H9 (cell line): ENCODE measurements around the gene SORCS2. TPM values are rescaled to one million over a fixed set of nuclear protein-coding genes. Genes with fewer than 3 reads are reported as not detected.

ENCODE experiments used
- DNase-seq: peaks from one replicate; pipeline ENCODE4 v3.0.0-alpha.2; 2017
- H2AFZ ChIP-seq: one replicate; pipeline ENCODE4 v1.6.1; 2013; ENCODE audit warnings: mild to moderate bottlenecking, low read length, control low read depth, moderate library complexity
- H2AK5ac ChIP-seq: 2 replicates; pipeline ENCODE4 v1.6.1; 2013; ENCODE audit warnings: low read length, control low read depth, mixed read lengths; ENCODE audit not compliant: insufficient read length
- H2BK120ac ChIP-seq: one replicate; pipeline ENCODE4 v1.6.1; 2013; ENCODE audit warnings: low read depth, mild to moderate bottlenecking, low read length, control low read depth, inconsistent platforms; ENCODE audit not compliant: poor library complexity, severe bottlenecking
- H2BK12ac ChIP-seq: 2 replicates; pipeline ENCODE4 v1.6.1; 2013; ENCODE audit warnings: low read length, control low read depth, mixed read lengths, low read depth; ENCODE audit not compliant: insufficient read length
- H2BK15ac ChIP-seq: 2 replicates; pipeline ENCODE4 v1.6.1; 2013; ENCODE audit warnings: low read depth, low read length, control low read depth
- H2BK20ac ChIP-seq: one replicate; pipeline ENCODE4 v1.6.1; 2013; ENCODE audit warnings: low read depth, mild to moderate bottlenecking, low read length, control low read depth, inconsistent platforms; ENCODE audit not compliant: poor library complexity, severe bottlenecking
- H2BK5ac ChIP-seq: 2 replicates; pipeline ENCODE4 v1.6.1; 2013; ENCODE audit warnings: low read length, control low read depth, mixed read lengths; ENCODE audit not compliant: insufficient read length
- H3K14ac ChIP-seq: 2 replicates; pipeline ENCODE4 v1.6.1; 2013; ENCODE audit warnings: low read length, control low read depth; ENCODE audit not compliant: insufficient read depth
- H3K18ac ChIP-seq: 2 replicates; pipeline ENCODE4 v1.6.1; 2013; ENCODE audit warnings: low read depth, mild to moderate bottlenecking, mixed read lengths, low read length, control low read depth; ENCODE audit not compliant: insufficient read length
- H3K23ac ChIP-seq: 2 replicates; pipeline ENCODE4 v1.6.1; 2013; ENCODE audit warnings: low read length, control low read depth, mixed read lengths, low read depth; ENCODE audit not compliant: insufficient read length
- H3K23me2 ChIP-seq: 2 replicates; pipeline ENCODE4 v1.6.1; 2013; ENCODE audit warnings: low read depth, mild to moderate bottlenecking, mixed read lengths, low read length, control low read depth; ENCODE audit not compliant: insufficient read length, poor library complexity, severe bottlenecking
- H3K27ac ChIP-seq: 2 replicates; pipeline ENCODE4 v1.5.1; 2013; ENCODE audit warnings: low read length, control low read depth, mixed read lengths, low read depth; ENCODE audit not compliant: insufficient read length
- H3K27me3 ChIP-seq: 2 replicates; pipeline ENCODE4 v1.6.1; 2013; ENCODE audit warnings: low read length, control low read depth, inconsistent platforms; ENCODE audit not compliant: insufficient read depth
- H3K4ac ChIP-seq: 2 replicates; pipeline ENCODE4 v1.6.1; 2013; ENCODE audit warnings: low read depth, mild to moderate bottlenecking, control low read depth, inconsistent platforms, low read length, moderate library complexity
- H3K4me1 ChIP-seq: 2 replicates; pipeline ENCODE4 v1.6.1; 2013; ENCODE audit warnings: low read length, control low read depth, inconsistent platforms; ENCODE audit not compliant: insufficient read depth
- H3K4me2 ChIP-seq: 2 replicates; pipeline ENCODE4 v1.6.1; 2013; ENCODE audit warnings: low read length, control low read depth, mixed read lengths; ENCODE audit not compliant: insufficient read length, insufficient read depth
- H3K56ac ChIP-seq: 2 replicates; pipeline ENCODE4 v1.6.1; 2013; ENCODE audit warnings: low read depth, mild to moderate bottlenecking, mixed read lengths, low read length, control low read depth; ENCODE audit not compliant: insufficient read length
- H3K79me1 ChIP-seq: 2 replicates; pipeline ENCODE4 v1.6.1; 2013; ENCODE audit warnings: low read depth, mild to moderate bottlenecking, moderate library complexity, low read length, control low read depth, inconsistent platforms; ENCODE audit not compliant: insufficient read depth, poor library complexity, severe bottlenecking
- H3K79me2 ChIP-seq: 2 replicates; pipeline ENCODE4 v1.6.1; 2013; ENCODE audit warnings: low read length, control low read depth, inconsistent platforms; ENCODE audit not compliant: insufficient read depth
- H3K9ac ChIP-seq: 2 replicates; pipeline ENCODE4 v1.6.1; 2013; ENCODE audit warnings: low read length, control low read depth, mixed read lengths; ENCODE audit not compliant: insufficient read length; ENCODE audit errors: extremely low read depth
- H3K9me3 ChIP-seq: one replicate; pipeline ENCODE4 v1.6.1; 2013; ENCODE audit warnings: low read depth, low read length, inconsistent platforms; ENCODE audit not compliant: control insufficient read depth
- H3T11ph ChIP-seq: one replicate; pipeline ENCODE4 v1.6.1; 2013; ENCODE audit warnings: mild to moderate bottlenecking, low read length, control low read depth, inconsistent platforms
- H4K20me1 ChIP-seq: one replicate; pipeline ENCODE4 v1.6.1; 2013; ENCODE audit not compliant: control insufficient read depth, insufficient read length, insufficient read depth
- H4K5ac ChIP-seq: 2 replicates; pipeline ENCODE4 v1.6.1; 2013; ENCODE audit warnings: low read depth, mild to moderate bottlenecking, mixed read lengths, low read length, control low read depth; ENCODE audit not compliant: insufficient read length
- H4K8ac ChIP-seq: replicated peaks from 2 replicates; pipeline ENCODE4 v1.6.1; 2013; ENCODE audit warnings: low read length, control low read depth, mixed read lengths, low read depth; ENCODE audit not compliant: insufficient read length
- H4K91ac ChIP-seq: 2 replicates; pipeline ENCODE4 v1.6.1; 2013; ENCODE audit warnings: low read depth, mild to moderate bottlenecking, moderate library complexity, mixed read lengths, low read length, control low read depth; ENCODE audit not compliant: insufficient read length
- H3K27ac Mint-ChIP-seq, 3 experiments: 2 replicates in 2 of 3; 3 replicates in 1 of 3; pipeline ENCODE4 v1.8.0; 2020 to 2021; ENCODE audit warnings: mixed read lengths in 3 of 3, mild to moderate bottlenecking in 1 of 3, moderate library complexity in 1 of 3
- H3K27me3 Mint-ChIP-seq: 2 replicates; pipeline ENCODE4 v1.8.0; 2021; ENCODE audit warnings: low read depth, mild to moderate bottlenecking, moderate library complexity, mixed read lengths
- H3K36me3 Mint-ChIP-seq, 3 experiments: 2 replicates in 2 of 3; 3 replicates in 1 of 3; pipeline ENCODE4 v1.8.0; 2020 to 2021; ENCODE audit warnings: low read depth in 3 of 3, mixed read lengths in 3 of 3; ENCODE audit not compliant: insufficient read depth in 1 of 3
- H3K4me1 Mint-ChIP-seq, 2 experiments: 2 replicates each; pipeline ENCODE4 v1.8.0; 2020; ENCODE audit warnings: mixed read lengths in 2 of 2
- H3K4me3 Mint-ChIP-seq, 2 experiments: 2 replicates in 1 of 2; 3 replicates in 1 of 2; pipeline ENCODE4 v1.8.0; 2020 to 2021; ENCODE audit warnings: mild to moderate bottlenecking in 2 of 2, mixed read lengths in 2 of 2, moderate library complexity in 1 of 2
- H3K9me3 Mint-ChIP-seq, 2 experiments: 2 replicates in 1 of 2; 3 replicates in 1 of 2; pipeline ENCODE4 v1.8.0; 2020; ENCODE audit warnings: mild to moderate bottlenecking in 2 of 2, mixed read lengths in 2 of 2, moderate library complexity in 1 of 2
- WGBS: extraction: QIAGEN DNeasy Blood & Tissue Kit; methylation state at CpG from one replicate; pipeline ENCODE4 v1.1.7; 2013; ENCODE audit warnings: missing lambda C conversion rate, low lambda C conversion rate, mixed read lengths; ENCODE audit not compliant: insufficient read length; ENCODE audit errors: extremely low coverage; 5-methylcytosine and 5-hydroxymethylcytosine counted together
- total RNA-seq: library from RNA; stranded (reverse); gene quantifications from 2 replicates; pipeline ENCODE4 v1.2.1, GENCODE V29; 2021
- TF ChIP-seq, protein P1 (sequence below): fragments of 200-600 bp; sonication (generic); conservative IDR thresholded peaks from 3 replicates; pipeline ENCODE4 v1.8.0; 2021; ENCODE audit warnings: antibody characterized with exemption, mild to moderate bottlenecking

Gene SORCS2
- total RNA-seq, 1 experiment from 2014 or later: 0.57 TPM

DNA sequence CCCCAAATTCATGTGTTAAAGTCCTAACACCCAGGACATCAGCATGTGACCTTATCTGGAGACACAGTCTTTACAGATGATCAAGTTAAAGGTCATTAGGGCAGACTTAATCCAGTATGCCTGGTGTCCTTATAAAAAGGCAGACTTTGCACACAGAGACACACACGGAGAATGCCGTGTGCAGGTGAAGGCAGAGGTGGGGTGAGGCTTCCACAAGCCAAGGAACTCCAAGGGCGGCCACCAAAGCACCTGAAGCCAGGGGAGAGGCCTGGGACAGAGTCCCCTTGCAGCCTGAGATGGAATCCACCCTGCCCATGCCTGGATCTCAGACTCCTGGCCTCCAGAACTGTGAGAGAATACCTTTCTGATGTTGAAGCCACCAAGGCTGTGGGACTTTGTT is 26.1 kb upstream of the SORCS2 start:
- WGBS: no CpG with 5 or more reads among the region's 3 CpGs
- H3K4me1 Mint-ChIP-seq: no peaks in the 10 kb centered on the region; a peak in 1 of 4 replicates
- no peak overlapping the region for H3K18ac ChIP-seq

More for the DNA sequence above, 26.1 kb upstream of the SORCS2 start:
- Mint-ChIP-seq H3K27ac (peak overlapping the region in 1 of 3 experiments; percentile 45; a peak in 1 of 7 replicates), H3K9me3 (no peaks in the 10 kb centered on the region), H3K36me3 (no peaks in the 10 kb centered on the region), H3K27me3 (peaks cover 6% of the 10 kb centered on the region), H3K4me3 (no peak overlapping the region)
- Histone ChIP-seq H3T11ph (no peak overlapping the region), H3K14ac (no peak overlapping the region), H2BK120ac (no peak overlapping the region), H3K27ac (no peak overlapping the region), H3K4ac (no peak overlapping the region), H4K20me1 (no peaks in the 10 kb centered on the region), H3K23ac (no peak overlapping the region), H3K23me2 (no peaks in the 10 kb centered on the region), H2BK20ac (no peak overlapping the region), H3K27me3 (no peaks in the 10 kb centered on the region), H2BK12ac (no peak overlapping the region), H4K91ac (no peak overlapping the region), H3K9ac (no peak overlapping the region), H3K4me1 (no peaks in the 10 kb centered on the region), H4K5ac (no peak overlapping the region), H3K56ac (no peak overlapping the region), H2BK15ac (no peak overlapping the region), H2AK5ac (no peak overlapping the region), H3K79me1 (no peaks in the 10 kb centered on the region), H3K9me3 (no peaks in the 10 kb centered on the region), H2AFZ (no peak overlapping the region), H3K79me2 (no peaks in the 10 kb centered on the region), H3K4me2 (no peak overlapping the region), H2BK5ac (no peak overlapping the region), H4K8ac (no peak overlapping the region)
- TF ChIP-seq, protein P1, sequence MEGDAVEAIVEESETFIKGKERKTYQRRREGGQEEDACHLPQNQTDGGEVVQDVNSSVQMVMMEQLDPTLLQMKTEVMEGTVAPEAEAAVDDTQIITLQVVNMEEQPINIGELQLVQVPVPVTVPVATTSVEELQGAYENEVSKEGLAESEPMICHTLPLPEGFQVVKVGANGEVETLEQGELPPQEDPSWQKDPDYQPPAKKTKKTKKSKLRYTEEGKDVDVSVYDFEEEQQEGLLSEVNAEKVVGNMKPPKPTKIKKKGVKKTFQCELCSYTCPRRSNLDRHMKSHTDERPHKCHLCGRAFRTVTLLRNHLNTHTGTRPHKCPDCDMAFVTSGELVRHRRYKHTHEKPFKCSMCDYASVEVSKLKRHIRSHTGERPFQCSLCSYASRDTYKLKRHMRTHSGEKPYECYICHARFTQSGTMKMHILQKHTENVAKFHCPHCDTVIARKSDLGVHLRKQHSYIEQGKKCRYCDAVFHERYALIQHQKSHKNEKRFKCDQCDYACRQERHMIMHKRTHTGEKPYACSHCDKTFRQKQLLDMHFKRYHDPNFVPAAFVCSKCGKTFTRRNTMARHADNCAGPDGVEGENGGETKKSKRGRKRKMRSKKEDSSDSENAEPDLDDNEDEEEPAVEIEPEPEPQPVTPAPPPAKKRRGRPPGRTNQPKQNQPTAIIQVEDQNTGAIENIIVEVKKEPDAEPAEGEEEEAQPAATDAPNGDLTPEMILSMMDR: no peak
- peak; percentile 12 for DNase-seq
